ENCODE results near the gene CYP1B1.
"Not testable (repeated sequence)": the region's sequence is repeated elsewhere in the genome, so short reads cannot be mapped to it uniquely, and the experiment has no call there.

CYP1B1 gene

DNA sequence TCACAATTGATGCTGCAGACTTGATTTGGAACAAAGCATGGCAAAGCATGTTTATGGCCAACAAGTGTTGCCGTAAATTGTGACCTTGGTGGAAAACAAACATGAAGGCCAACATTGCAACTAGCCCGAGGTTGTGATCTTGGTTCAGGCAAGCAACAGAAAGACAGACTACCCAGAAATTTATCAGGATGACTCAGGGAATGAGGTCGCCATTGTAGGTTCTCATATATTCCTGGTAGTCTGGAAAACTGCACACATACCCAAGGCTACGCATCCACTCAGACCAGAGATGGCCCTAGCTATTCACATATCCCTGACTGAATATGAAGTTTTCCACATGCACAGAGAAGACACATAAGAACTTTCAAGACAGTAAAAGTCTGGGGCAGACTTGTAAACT lies 30.1 kb downstream of the CYP1B1 start:
- no peak overlapping the region for H3K4me3 ChIP-seq (ENCODE audit: low read length)
- TF ChIP-seq ZNF274 (IDR thresholded peaks at IDR 0.05; ENCODE audit: low read depth, low read length): no peak

DNA sequence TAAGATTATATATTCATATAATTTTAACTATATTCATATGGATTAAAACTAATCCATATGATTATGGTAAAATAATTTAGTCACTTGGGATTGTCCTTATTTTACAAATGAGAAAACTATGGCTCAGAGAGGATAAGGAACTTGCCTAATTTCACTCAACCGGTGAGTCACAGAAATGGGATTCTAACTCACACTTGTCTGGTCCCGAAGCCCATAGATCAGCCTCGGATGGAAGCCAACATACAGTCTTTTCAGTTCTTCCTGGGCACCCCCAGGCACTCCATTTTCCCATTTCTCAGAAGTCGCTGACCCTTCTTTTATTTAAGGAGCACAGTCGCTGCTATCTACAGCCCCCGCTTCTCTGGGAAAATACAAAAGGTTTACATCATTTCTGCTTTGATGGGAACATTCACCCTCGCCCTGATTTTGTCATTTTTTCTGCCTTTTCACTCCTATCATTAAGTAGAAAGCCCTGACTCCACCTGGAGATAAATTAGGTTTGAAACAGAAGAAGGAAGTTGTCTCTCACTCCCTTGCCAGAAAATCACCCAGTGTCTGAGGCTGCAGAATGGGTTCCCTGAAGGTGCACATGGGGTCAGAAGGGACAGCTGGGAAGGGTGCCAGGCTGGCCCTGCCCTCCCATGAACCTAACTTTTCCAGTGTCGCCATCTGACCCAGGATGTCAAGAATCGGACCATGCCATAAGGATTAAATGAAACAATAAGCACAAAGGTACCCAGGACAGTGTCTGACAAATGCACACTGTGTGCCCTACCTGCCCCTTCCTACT lies 36.6 kb downstream of the CYP1B1 start:
- TF ChIP-seq ZNF274 (IDR thresholded peaks at IDR 0.05; ENCODE audit: low read depth, low read length): no peak
- H3K4me3 ChIP-seq (ENCODE audit: low read length): no peak overlapping the region

- H3K4me3 ChIP-seq (ENCODE audit: low read length): peak overlapping the region; percentile 43; the same call in 1 of the 2 replicates
- TF ChIP-seq ZNF274 (IDR thresholded peaks at IDR 0.05; ENCODE audit: low read depth, low read length): no peak
These were observed 37.3 kb downstream of the CYP1B1 start for GRCh38 chr2:38038682-38039081.

DNA sequence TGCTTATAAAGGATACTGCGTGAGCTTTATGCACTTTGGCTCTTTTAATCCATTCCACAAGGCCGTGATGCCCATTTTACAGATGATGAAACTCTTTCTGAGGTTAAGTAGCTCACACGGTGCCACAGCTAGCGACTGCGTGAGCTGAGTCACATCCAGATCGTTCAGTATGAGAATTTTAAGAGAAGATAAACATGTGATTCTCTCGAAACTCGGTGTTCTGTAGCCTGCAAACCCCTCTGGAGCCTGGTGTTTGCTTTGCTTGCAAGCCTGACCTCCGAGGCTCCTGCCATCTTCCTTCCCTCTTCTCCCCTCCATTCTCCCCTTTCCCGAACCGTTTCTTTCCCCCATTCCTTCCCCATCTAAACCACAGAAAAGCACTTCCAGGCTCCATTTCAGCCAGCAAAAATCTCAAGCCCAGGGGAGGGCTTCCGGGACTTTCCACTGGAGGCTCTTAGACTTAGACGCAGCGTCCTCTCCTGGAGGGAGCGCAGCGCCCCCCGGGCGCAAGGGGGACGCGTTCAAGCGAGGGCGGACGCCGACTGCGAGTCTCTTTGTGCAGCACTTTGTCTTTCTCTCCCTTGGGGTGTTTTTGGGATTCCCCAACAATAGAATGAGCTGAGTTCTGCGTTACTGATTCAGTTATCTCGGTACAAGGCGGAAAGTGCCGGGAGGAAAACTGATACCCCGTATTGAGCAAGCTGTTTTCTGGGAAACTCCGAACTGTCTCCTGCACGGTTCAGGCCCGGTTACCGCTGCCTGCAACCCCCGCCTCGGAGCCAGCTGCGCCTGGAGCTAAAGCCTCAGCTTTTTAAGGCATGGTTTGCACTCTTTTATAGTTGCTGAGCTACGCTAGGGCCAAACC lies 38.0 kb downstream of the CYP1B1 start:
- H3K4me3 ChIP-seq (ENCODE audit: low read length): peak overlapping the region; percentile 43; the same call in 1 of the 2 replicates
- TF ChIP-seq ZNF274 (IDR thresholded peaks at IDR 0.05; ENCODE audit: low read depth, low read length): no peak

GRCh38 chr2:38037325-38037724 lies 38.6 kb downstream of the CYP1B1 start:
- H3K4me3 ChIP-seq (ENCODE audit: low read length): no peak overlapping the region

GRCh38 chr2:38035968-38036367 lies 40.0 kb downstream of the CYP1B1 start:
- TF ChIP-seq ZNF274 (IDR thresholded peaks at IDR 0.05; ENCODE audit: low read depth, low read length): no peak
- H3K4me3 ChIP-seq (ENCODE audit: low read length): no peak overlapping the region

More at GRCh38 chr2:38037325-38037724, 38.6 kb downstream of the CYP1B1 start:
- no peak for TF ChIP-seq ZNF274 (IDR thresholded peaks at IDR 0.05; ENCODE audit: low read depth, low read length)

DNA sequence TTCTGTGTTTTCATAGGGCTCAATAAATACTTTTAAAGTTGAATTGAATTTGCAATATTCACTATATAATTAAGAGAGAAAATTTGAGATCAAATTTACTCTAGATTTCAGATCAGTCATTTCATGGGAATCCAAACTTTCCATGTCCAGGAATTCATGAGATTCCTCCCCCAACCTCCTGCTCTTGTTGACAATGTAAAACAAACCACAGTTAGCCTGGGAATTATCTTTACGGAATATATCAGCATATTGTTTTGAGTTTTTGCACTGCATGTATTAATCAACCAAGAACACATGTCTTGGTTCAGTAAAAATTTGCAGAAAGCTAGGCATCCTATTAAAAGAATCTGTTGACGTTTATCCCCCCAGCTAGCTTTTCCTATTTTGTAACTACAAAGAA lies 42.3 kb downstream of the CYP1B1 start:
- TF ChIP-seq ZNF274 (IDR thresholded peaks at IDR 0.05; ENCODE audit: low read depth, low read length): no peak
- no peak overlapping the region for H3K4me3 ChIP-seq (ENCODE audit: low read length)

GRCh38 chr2:38032946-38033345 lies 43.0 kb downstream of the CYP1B1 start:
- TF ChIP-seq ZNF274 (IDR thresholded peaks at IDR 0.05; ENCODE audit: low read depth, low read length): no peak
- no peak overlapping the region for H3K4me3 ChIP-seq (ENCODE audit: low read length)

DNA sequence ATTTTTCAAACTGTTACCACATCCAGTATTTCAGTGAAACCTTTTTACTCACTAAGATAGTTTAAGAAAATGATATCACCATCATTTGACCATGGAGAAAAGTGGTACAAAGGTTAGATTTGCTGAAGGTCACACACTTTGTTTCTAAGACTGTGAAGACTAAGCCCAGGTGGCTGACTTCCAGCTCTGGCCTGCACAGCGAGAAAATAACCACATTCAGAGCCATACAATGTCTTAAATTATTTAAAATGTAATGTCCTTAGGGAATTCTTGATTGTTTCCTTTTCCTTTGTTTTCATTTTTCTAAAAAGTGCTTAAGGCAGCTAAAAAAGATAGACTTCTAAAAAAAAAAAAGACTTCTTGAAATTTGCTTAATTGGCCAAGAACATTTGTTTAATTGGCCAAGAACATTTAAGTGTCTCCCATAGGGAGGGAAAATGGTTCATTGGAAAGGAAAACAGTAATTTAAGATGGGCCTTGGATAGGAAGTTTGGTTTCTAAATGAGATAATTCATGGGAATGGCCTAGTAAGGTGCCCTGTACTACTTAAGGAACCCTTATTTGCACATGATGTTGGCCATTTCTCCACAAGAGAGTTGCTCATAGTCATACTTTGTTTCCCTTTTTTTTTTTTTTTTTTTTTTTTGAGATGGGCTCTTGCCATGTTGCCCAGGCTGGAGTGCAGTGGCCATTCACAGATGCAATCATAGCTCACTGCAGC lies 45.2 kb downstream of the CYP1B1 start:
- no peak overlapping the region for H3K4me3 ChIP-seq (ENCODE audit: low read length)
- no peak for TF ChIP-seq ZNF274 (IDR thresholded peaks at IDR 0.05; ENCODE audit: low read depth, low read length)

DNA sequence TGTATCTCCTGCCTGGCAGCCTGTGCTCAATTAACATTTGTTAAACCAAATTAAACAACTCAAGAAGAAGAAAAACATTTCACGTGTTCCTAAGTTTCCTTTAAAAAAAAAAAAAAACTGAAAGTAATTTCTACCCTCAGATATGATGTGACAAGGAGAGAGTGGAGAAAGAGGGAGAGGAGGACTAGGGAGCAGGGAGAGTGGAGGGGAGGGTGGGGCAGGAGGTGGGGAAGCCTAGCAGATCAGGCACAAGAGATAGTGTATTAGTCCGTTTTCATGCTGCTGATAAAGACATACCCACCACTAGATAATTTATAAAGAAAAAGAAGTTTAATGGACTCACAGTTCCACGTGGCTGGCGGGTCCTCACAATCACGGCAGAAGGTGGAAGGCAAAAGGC lies 46.4 kb downstream of the CYP1B1 start:
- no peak overlapping the region for H3K4me3 ChIP-seq (ENCODE audit: low read length)
- no peak for TF ChIP-seq ZNF274 (IDR thresholded peaks at IDR 0.05; ENCODE audit: low read depth, low read length)

DNA sequence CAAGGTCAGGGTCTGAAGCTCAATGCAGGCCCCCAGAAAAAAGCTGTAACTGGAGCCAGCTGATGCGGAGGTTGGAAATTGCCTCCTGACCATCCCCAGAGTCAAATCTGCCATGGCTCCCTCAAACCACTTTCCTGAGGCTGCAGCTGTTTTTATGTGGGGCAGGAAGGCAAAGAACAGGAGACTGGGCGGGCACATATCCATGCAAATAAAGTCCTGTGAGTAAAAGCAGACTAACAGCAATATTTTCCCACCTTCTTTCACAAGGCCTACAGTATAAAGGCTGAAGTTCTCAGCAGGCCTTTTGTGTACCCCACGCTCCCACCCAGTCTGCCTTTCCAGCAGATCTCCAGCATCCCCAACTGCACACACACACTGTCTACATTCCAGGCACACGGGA lies 47.1 kb downstream of the CYP1B1 start:
- no peak for TF ChIP-seq ZNF274 (IDR thresholded peaks at IDR 0.05; ENCODE audit: low read depth, low read length)

GRCh38 chr2:38026846-38027245 lies 49.1 kb downstream of the CYP1B1 start:
- no peak for TF ChIP-seq ZNF274 (IDR thresholded peaks at IDR 0.05; ENCODE audit: low read depth, low read length)
- H3K4me3 ChIP-seq (ENCODE audit: low read length): no peak overlapping the region

More for the DNA sequence above, 47.1 kb downstream of the CYP1B1 start:
- no peak overlapping the region for H3K4me3 ChIP-seq (ENCODE audit: low read length)

DNA sequence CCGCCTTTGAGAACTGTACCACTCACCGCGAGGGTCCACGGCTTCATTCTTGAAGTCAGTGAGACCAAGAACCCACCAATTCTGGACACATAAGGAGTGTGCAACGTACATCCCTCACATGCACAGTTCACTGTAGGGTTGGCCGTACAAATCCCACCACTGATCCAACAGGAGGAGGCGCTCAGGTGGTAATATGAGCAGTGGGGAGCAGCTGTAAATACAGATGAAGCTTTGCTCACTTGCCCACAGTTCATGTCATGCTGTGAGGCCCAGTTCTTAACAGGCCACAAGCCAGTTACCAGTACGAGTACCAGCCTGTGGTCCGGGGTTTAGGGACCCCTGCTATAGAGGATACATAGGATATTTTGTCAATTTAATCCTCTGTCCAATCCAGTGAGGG lies 54.4 kb downstream of the CYP1B1 start:
- TF ChIP-seq ZNF274 (IDR thresholded peaks at IDR 0.05; ENCODE audit: low read depth, low read length): no peak
- H3K4me3 ChIP-seq (ENCODE audit: low read length): no peak overlapping the region

DNA sequence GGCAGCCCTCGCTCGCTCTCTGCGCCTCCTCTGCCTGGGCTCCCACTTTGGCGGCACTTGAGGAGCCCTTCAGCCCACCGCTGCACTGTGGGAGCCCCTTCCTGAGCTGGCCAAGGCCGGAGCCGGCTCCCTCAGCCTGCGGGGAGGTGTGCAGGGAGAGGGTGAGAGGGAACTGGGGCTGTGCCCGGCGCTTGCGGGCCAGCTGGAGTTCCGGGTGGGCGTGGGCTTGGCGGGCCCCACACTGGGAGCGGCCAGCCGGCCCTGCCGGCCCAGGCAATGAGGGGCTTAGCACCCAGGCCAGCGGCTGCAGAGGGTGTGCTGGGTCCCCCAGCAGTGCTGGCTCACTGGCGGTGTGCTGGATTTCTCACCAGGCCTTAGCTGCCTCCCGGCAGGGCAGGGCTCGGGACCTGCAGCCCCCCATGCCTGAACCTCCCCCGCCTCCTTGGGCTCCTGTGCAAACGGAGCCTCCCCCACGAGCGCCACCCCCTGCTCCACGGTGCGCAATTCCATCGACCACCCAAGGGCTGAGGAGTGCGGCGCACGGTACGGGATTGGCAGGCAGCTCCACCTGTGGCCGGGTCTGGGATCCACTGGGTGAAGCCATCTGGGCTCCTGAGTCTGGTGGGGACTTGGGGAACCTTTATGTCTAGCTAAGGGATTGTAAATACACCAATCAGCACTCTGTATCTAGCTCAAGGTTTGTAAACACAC lies 55.4 kb downstream of the CYP1B1 start:
- not testable (repeated sequence) for H3K4me3 ChIP-seq (ENCODE audit: low read length)
